ENCODE data around the gene PAH. TPM values are rescaled to one million over a fixed set of nuclear protein-coding genes. Genes with fewer than 3 reads are reported as not detected.

Gene PAH
- total and polyA plus RNA-seq, 7 donors, result 0.03 to 0.62 (median 0.30) TPM; not detected in 4

GRCh38 chr12:102883204-102883799, 33.7 kb downstream of the PAH start:
- DNase-seq, result peak; percentile 38 to 60
- no peak overlapping the region for H3K4me3 ChIP-seq
- H3K27me3 ChIP-seq (ENCODE audit: insufficient read depth in 3 of 3, low read length in 2 of 3), result peaks cover 0 to 3% (median 0%) of the 10 kb centered on the region in 3 donors

GRCh38 chr12:102880783-102881182, 36.3 kb downstream of the PAH start:
- no peaks in the 10 kb centered on the region for H3K4me1 ChIP-seq
- intact Hi-C loops (cut with DNase I), result loop anchor here in 1 of 2 donors (10.0 kb wide), 1 partner anchor 664 kb away; no protein-coding TSS in a partner anchor
- ATAC-seq, result no peak
- H3K36me3 ChIP-seq (ENCODE audit: insufficient read depth in 1 of 2, low read depth in 1 of 2), result no peaks in the 10 kb centered on the region
- DNase-seq, result no peak
- H3K27me3 ChIP-seq (ENCODE audit: insufficient read depth in 3 of 3, low read length in 2 of 3), result peaks cover 0 to 3% (median 0%) of the 10 kb centered on the region in 3 donors
- H3K4me3 ChIP-seq, result no peak overlapping the region
- WGBS, 3 donors, result 88 to 97% (median 96%) methylated on average over 5 of the region's 5 CpGs
- no peak for TF ChIP-seq CTCF (IDR thresholded peaks at IDR 0.05)
- no peak overlapping the region for H3K27ac ChIP-seq
- no peaks in the 10 kb centered on the region for H3K9me3 ChIP-seq

More at GRCh38 chr12:102883204-102883799, 33.7 kb downstream of the PAH start:
- intact Hi-C loops (cut with DNase I), result loop anchor here (2.0 to 10.0 kb wide), 2 partner anchors 661 to 665 kb away; no protein-coding TSS in a partner anchor
- H3K4me1 ChIP-seq, result no peaks in the 10 kb centered on the region
- peak; percentile 47 for TF ChIP-seq CTCF (IDR thresholded peaks at IDR 0.05)
- no peaks in the 10 kb centered on the region for H3K36me3 ChIP-seq (ENCODE audit: insufficient read depth in 1 of 2, low read depth in 1 of 2)
- no peak overlapping the region for H3K27ac ChIP-seq
- no peak for ATAC-seq
- WGBS, 3 donors, result 29 to 32% (median 30%) methylated on average over 8 of the region's 8 CpGs
- no peaks in the 10 kb centered on the region for H3K9me3 ChIP-seq

DNA sequence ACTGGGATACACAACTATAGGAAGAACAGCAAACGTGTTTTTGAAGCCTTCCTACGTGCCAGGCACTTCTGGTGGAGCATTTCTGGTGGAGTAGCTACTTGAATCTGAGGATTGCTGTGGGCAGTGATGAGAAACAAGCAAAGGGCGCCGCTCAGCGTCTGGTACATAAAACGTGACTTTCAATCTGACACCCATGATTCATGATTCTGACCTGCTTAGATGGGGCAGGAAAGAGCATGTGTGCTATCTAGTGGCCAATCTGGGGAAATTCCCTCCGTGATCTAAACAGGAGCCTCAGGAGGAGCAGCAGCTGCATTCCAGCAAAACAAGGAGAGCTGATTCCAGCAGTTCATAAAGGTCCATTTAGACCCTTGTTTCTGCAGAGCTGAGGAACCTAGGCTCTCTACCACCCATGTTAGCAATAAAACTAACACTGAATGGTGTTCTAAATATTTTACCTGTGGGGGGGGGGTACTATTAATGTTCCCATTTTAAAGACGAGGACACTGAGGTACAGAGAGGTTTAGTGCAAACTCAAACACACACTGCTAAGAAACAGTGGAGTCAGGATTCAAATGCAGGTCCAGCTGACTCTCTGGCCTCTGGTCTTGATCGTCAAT, 37.8 kb downstream of the PAH start:
- no peaks in the 10 kb centered on the region for H3K36me3 ChIP-seq (ENCODE audit: insufficient read depth in 1 of 2, low read depth in 1 of 2)
- H3K27ac ChIP-seq, result no peak overlapping the region
- peaks cover 0 to 3% (median 0%) of the 10 kb centered on the region in 3 donors for H3K27me3 ChIP-seq (ENCODE audit: insufficient read depth in 3 of 3, low read length in 2 of 3)
- no peaks in the 10 kb centered on the region for H3K4me1 ChIP-seq
- whole genome bisulfite sequencing, 3 donors, result 17 to 21% (median 18%) methylated on average over 9 of the region's 9 CpGs
- TF ChIP-seq CTCF (IDR thresholded peaks at IDR 0.05), result peak; percentile 14
- DNase-seq (peak; percentile 22 to 57), ATAC-seq (peak in 3 of 4 donors; percentile 47 to 65 (median 62))
- H3K9me3 ChIP-seq, result no peaks in the 10 kb centered on the region
- intact Hi-C loops (cut with DNase I), result no loop called here
- no peak overlapping the region for H3K4me3 ChIP-seq

DNA sequence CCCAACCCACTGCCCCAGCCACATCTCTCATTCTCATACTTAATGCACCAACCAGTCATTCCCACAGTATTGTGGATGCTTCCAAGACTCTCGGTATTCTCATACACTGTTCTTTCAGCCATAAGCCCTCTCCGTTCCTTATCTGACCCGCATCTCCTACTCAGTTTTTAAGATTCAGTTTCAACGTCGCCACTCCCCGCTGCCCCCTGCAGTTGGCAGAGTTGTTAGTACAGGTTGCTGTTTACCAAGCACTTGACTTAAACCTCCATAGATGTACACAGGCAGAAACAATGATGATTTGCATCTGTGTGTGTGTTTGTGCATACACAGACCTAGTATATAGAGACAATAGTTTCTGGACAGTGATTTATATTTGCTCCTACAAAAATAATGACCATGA, 40.2 kb downstream of the PAH start:
- Histone ChIP-seq H3K4me3 (no peak overlapping the region), H3K4me1 (no peaks in the 10 kb centered on the region), H3K36me3 (ENCODE audit: insufficient read depth in 1 of 2, low read depth in 1 of 2) (no peaks in the 10 kb centered on the region), H3K9me3 (no peaks in the 10 kb centered on the region), H3K27ac (no peak overlapping the region), H3K27me3 (ENCODE audit: insufficient read depth in 3 of 3, low read length in 2 of 3) (peaks cover 0 to 3% (median 0%) of the 10 kb centered on the region in 3 donors)
- 64 to 79% (median 67%) methylated on average over 6 of the region's 6 CpGs for WGBS, 3 donors
- no peak for TF ChIP-seq CTCF (IDR thresholded peaks at IDR 0.05)
- intact Hi-C loops (cut with DNase I), result no loop called here
- ATAC-seq, result no peak
- DNase-seq, result no peak

Data from psoas muscle (tissue), 8 donors.